CD4-positive, alpha-beta T cell treated with Interleukin-4 for 4 hours (primary cell): ENCODE measurements around the gene RAB21.
"Not testable (repeated sequence)": the region's sequence is repeated elsewhere in the genome, so short reads cannot be mapped to it uniquely, and the experiment has no call there.

Source experiments
- DNase-seq: peaks from one replicate; pipeline ENCODE4 v3.0.0-alpha.2; 2020

The RAB21 gene

GRCh38 chr12:71800177-71800576 is 45.5 kb downstream of the RAB21 start:
- no peak for DNase-seq

- no peak for DNase-seq
These were observed 49.8 kb downstream of the RAB21 start for GRCh38 chr12:71804505-71804904.

- DNase-seq, result no peak
These were observed 56.3 kb downstream of the RAB21 start for GRCh38 chr12:71810921-71811320.

- DNase-seq, result not testable (repeated sequence)
These were observed 60.6 kb downstream of the RAB21 start for GRCh38 chr12:71815242-71815641.

GRCh38 chr12:71822088-71822487 is 67.4 kb downstream of the RAB21 start:
- not testable (repeated sequence) for DNase-seq

- DNase-seq, result no peak
These were observed 74.2 kb downstream of the RAB21 start for GRCh38 chr12:71828813-71829212.

- no peak for DNase-seq
These were observed 82.7 kb downstream of the RAB21 start for GRCh38 chr12:71837356-71837755.

- no peak for DNase-seq
These were observed 83.6 kb downstream of the RAB21 start for GRCh38 chr12:71838231-71838630.

- DNase-seq, result no peak
These were observed 84.0 kb downstream of the RAB21 start for GRCh38 chr12:71838676-71839075.

GRCh38 chr12:71840231-71840847 is 85.7 kb downstream of the RAB21 start:
- DNase-seq, result peak; percentile 9

- peak; percentile 37 for DNase-seq
These were observed 91.8 kb downstream of the RAB21 start for GRCh38 chr12:71846322-71846940.

GRCh38 chr12:71848212-71848611 is 93.5 kb downstream of the RAB21 start:
- DNase-seq, result no peak

- DNase-seq, result no peak
These were observed 94.6 kb downstream of the RAB21 start for GRCh38 chr12:71849109-71849851.
